ENCODE results near the gene MAP3K8. TPM values are rescaled to one million over a fixed set of nuclear protein-coding genes. Genes with fewer than 3 reads are reported as not detected.
A peak's percentile ranks its signal among the peaks of the same experiment; 100 is the strongest.

Gene MAP3K8
- total and polyA plus RNA-seq, 9 of the 15 experiments (the other 6 are each of a cell fraction or from before 2014, with no cell fraction given): 6.9 to 23.6 (median 13.6) TPM

DNA sequence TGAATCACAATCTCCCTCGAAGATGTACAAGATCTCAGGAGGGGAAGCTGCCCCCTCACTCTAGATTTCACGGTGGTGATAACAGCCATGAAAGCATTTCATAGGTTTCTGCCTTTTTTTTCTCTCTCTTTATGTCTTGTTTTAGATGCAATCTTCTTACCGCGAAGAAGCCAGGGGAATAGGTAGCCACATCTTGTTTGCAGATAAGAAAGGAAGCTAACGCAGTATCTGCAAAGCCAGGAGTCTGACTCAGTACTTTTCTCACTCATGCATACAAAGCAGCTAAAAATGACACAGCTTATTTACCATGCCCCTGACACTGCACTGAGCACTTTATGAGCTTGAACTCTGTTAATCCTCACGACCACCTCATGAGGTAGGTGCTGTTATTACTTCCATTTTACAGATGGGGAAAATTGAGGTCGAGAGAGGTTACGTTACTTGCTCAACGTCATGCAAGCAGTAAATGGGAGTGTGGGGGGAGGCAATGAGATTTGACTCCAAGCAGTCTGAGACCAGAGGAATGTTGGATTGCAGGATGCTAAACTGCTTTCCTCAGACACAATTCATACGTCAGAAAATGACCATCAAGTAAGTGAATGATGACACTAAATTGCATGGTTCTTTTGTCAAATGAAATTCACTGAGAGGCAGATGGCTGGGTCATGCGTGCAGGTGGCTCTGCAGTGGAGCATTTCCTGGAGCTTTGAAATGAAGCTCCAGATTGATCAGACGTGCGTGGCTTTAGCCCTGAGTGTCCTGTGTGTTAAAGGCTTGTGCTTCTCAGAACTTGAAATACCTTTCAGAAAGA lies 3.3 kb downstream of the MAP3K8 start (continued):
- TF ChIP-seq, protein P1, sequence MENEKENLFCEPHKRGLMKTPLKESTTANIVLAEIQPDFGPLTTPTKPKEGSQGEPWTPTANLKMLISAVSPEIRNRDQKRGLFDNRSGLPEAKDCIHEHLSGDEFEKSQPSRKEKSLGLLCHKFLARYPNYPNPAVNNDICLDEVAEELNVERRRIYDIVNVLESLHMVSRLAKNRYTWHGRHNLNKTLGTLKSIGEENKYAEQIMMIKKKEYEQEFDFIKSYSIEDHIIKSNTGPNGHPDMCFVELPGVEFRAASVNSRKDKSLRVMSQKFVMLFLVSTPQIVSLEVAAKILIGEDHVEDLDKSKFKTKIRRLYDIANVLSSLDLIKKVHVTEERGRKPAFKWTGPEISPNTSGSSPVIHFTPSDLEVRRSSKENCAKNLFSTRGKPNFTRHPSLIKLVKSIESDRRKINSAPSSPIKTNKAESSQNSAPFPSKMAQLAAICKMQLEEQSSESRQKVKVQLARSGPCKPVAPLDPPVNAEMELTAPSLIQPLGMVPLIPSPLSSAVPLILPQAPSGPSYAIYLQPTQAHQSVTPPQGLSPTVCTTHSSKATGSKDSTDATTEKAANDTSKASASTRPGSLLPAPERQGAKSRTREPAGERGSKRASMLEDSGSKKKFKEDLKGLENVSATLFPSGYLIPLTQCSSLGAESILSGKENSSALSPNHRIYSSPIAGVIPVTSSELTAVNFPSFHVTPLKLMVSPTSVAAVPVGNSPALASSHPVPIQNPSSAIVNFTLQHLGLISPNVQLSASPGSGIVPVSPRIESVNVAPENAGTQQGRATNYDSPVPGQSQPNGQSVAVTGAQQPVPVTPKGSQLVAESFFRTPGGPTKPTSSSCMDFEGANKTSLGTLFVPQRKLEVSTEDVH (IDR thresholded peaks at IDR 0.05; ENCODE audit: low read depth, partially characterized antibody): peak; percentile 36
- TF ChIP-seq, protein P2, sequence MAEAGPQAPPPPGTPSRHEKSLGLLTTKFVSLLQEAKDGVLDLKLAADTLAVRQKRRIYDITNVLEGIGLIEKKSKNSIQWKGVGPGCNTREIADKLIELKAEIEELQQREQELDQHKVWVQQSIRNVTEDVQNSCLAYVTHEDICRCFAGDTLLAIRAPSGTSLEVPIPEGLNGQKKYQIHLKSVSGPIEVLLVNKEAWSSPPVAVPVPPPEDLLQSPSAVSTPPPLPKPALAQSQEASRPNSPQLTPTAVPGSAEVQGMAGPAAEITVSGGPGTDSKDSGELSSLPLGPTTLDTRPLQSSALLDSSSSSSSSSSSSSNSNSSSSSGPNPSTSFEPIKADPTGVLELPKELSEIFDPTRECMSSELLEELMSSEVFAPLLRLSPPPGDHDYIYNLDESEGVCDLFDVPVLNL (CRISPR knock-in tag; IDR thresholded peaks at IDR 0.05; ENCODE audit: low read depth): no peak
- no peak for TF ChIP-seq ZNF140 (CRISPR knock-in tag; IDR thresholded peaks at IDR 0.05)
- TF ChIP-seq, protein P3, sequence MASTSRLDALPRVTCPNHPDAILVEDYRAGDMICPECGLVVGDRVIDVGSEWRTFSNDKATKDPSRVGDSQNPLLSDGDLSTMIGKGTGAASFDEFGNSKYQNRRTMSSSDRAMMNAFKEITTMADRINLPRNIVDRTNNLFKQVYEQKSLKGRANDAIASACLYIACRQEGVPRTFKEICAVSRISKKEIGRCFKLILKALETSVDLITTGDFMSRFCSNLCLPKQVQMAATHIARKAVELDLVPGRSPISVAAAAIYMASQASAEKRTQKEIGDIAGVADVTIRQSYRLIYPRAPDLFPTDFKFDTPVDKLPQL (IDR thresholded peaks at IDR 0.05; ENCODE audit: extremely low read depth, insufficient read length): no peak
- TF ChIP-seq CHD4 (IDR thresholded peaks at IDR 0.05; ENCODE audit: insufficient read depth, insufficient replicate concordance, low read depth, low read length, poor library complexity, severe bottlenecking): peak; percentile 95
- peak; percentile 97 for TF ChIP-seq SMARCA5 (IDR thresholded peaks at IDR 0.05)
- TF ChIP-seq, protein P4, sequence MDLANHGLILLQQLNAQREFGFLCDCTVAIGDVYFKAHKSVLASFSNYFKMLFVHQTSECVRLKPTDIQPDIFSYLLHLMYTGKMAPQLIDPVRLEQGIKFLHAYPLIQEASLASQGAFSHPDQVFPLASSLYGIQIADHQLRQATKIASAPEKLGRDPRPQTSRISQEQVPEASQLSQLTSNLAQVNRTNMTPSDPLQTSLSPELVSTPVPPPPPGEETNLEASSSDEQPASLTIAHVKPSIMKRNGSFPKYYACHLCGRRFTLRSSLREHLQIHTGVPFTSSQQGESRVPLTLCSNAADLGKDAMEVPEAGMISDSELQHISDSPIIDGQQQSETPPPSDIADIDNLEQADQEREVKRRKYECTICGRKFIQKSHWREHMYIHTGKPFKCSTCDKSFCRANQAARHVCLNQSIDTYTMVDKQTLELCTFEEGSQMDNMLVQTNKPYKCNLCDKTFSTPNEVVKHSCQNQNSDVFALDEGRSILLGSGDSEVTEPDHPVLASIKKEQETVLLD (IDR thresholded peaks at IDR 0.05): peak; percentile 93
- TF ChIP-seq EP400 (IDR thresholded peaks at IDR 0.05): peak; percentile 75
- peak; percentile 27; the same call in 1 of the 2 replicates for TF ChIP-seq NCOA6 (IDR thresholded peaks at IDR 0.05)
- peak; percentile 94 for TF ChIP-seq TCF3 (CRISPR knock-in tag; IDR thresholded peaks at IDR 0.05)
- 0 out of 2 replicates have a peak, but pooled peaks have one; percentile 26 for TF ChIP-seq BMI1 (IDR thresholded peaks at IDR 0.05; ENCODE audit: low read length)
- no peak for TF ChIP-seq MED1 (CRISPR knock-in tag; IDR thresholded peaks at IDR 0.05; ENCODE audit: borderline replicate concordance)
- no peak for TF ChIP-seq KLF6 (CRISPR knock-in tag; IDR thresholded peaks at IDR 0.05; ENCODE audit: borderline replicate concordance)
- peak; percentile 96 for TF ChIP-seq ADNP (tag; IDR thresholded peaks at IDR 0.05)
- TF ChIP-seq ETV6 (IDR thresholded peaks at IDR 0.05; ENCODE audit: borderline replicate concordance in 1 of 2, low read depth in 2 of 2, low read length in 1 of 2): peak in 1 of 2 experiments; percentile 11; a peak in 1 of 4 replicates
- TF ChIP-seq ETV6 (CRISPR knock-in tag; IDR thresholded peaks at IDR 0.05; ENCODE audit: borderline replicate concordance): no peak
- no peak for TF ChIP-seq ASH1L (IDR thresholded peaks at IDR 0.05; ENCODE audit: borderline replicate concordance, low read depth, partially characterized antibody)
- no peak for TF ChIP-seq ZNF3 (CRISPR knock-in tag; IDR thresholded peaks at IDR 0.05)
- no peak for TF ChIP-seq GABPB2 (CRISPR knock-in tag; conservative IDR thresholded peaks at IDR 0.05)
